K562 (cell line): ENCODE data around the gene TMCC2. TPM values are rescaled to one million over a fixed set of nuclear protein-coding genes. Genes with fewer than 3 reads are reported as not detected.

Source experiments
- ATF1 ChIP-seq, 2 experiments: fragments of 450-650 bp in 1 of 2; IDR thresholded peaks; 2 replicates each; pipeline ENCODE4 v1.6.1; 2016; ENCODE audit warnings: missing compliant biosample characterization in 1 of 2, missing genetic modification characterization in 1 of 2
- BACH1 ChIP-seq: fragments of 200-800 bp; sonication (Bioruptor generic); IDR thresholded peaks from 2 replicates; pipeline ENCODE4 v1.6.1; 2016; ENCODE audit warnings: missing genetic modification characterization, missing compliant biosample characterization
- ELF1 ChIP-seq: fragments of 200-800 bp; sonication (Bioruptor generic); IDR thresholded peaks from 2 replicates; pipeline ENCODE4 v1.6.1; 2016; ENCODE audit warnings: missing genetic modification characterization, missing compliant biosample characterization
- FOXK1 ChIP-seq: sonication (generic); formaldehyde crosslinking; IDR thresholded peaks from 2 replicates; pipeline ENCODE4 v1.8.0; 2022; ENCODE audit warnings: missing genetic modification reagents, mild to moderate bottlenecking, borderline replicate concordance
- GABPA ChIP-seq: fragments of 200-800 bp; sonication (Bioruptor generic); conservative IDR thresholded peaks from 2 replicates; pipeline ENCODE4 v1.6.1; 2016; ENCODE audit warnings: low read depth, missing genetic modification characterization, missing compliant biosample characterization
- HDAC2 ChIP-seq: fragments of 450-650 bp; IDR thresholded peaks from 2 replicates; pipeline ENCODE4 v1.6.1; 2016; ENCODE audit warnings: mild to moderate bottlenecking
- MBD1 ChIP-seq: fragments of 250-450 bp; sonication (Bioruptor Pico); IDR thresholded peaks from 2 replicates; pipeline ENCODE4 v1.8.0; 2022; ENCODE audit warnings: inconsistent platforms
- MECOM ChIP-seq: fragments of 250-450 bp; sonication (Bioruptor Pico); IDR thresholded peaks from 2 replicates; pipeline ENCODE4 v1.8.0; 2022; ENCODE audit warnings: inconsistent platforms
- NCOR1 ChIP-seq: fragments of 450-650 bp; IDR thresholded peaks from 2 replicates; pipeline ENCODE4 v1.6.1; 2016; ENCODE audit warnings: mild to moderate bottlenecking, moderate library complexity
- NFATC3 ChIP-seq: fragments of 450-650 bp; IDR thresholded peaks from 2 replicates; pipeline ENCODE4 v1.6.1; 2017; ENCODE audit warnings: mild to moderate bottlenecking
- THRAP3 ChIP-seq: fragments of 450-650 bp; IDR thresholded peaks from 2 replicates; pipeline ENCODE4 v1.6.1; 2016; ENCODE audit warnings: mild to moderate bottlenecking, inconsistent platforms, borderline replicate concordance
- ZMIZ1 ChIP-seq, 2 experiments: fragments of 150-350 bp in 1 of 2; IDR thresholded peaks; 2 replicates each; pipeline ENCODE4 v1.6.1; 2012 to 2016; ENCODE audit warnings: low read depth in 2 of 2, low read length in 2 of 2, mild to moderate bottlenecking in 1 of 2, moderate library complexity in 1 of 2
- ZNF175 ChIP-seq: fragments of 200-800 bp; sonication (Bioruptor generic); IDR thresholded peaks from 2 replicates; pipeline ENCODE4 v1.6.1; 2016; ENCODE audit warnings: low read depth, mild to moderate bottlenecking, missing genetic modification characterization, missing compliant biosample characterization
- ZNF518B ChIP-seq: fragments of 250-450 bp; sonication (Bioruptor Pico); IDR thresholded peaks from 2 replicates; pipeline ENCODE4 v1.5.0; 2021; ENCODE audit warnings: mild to moderate bottlenecking, moderate library complexity
- ZNF644 ChIP-seq: fragments of 200-800 bp; sonication (Bioruptor generic); IDR thresholded peaks from 2 replicates; pipeline ENCODE4 v1.6.1; 2016; ENCODE audit warnings: low read depth, missing genetic modification characterization, missing compliant biosample characterization
- ZNF740 ChIP-seq, 3 experiments: fragments of 200-800 bp in 1 of 3; sonication (Bioruptor generic) in 1 of 3; sonication (generic) in 1 of 3; formaldehyde crosslinking in 1 of 3; IDR thresholded peaks; 2 replicates each; pipeline versions ENCODE4 v1.6.1 to v1.8.0; 2016 to 2022; ENCODE audit warnings: mild to moderate bottlenecking in 2 of 3, missing compliant biosample characterization in 2 of 3, missing genetic modification characterization in 2 of 3, missing genetic modification reagents in 1 of 3
- polyA plus RNA-seq, 8 experiments: library from polyadenylated mRNA; depleted of rRNA in 4 of 8; stranded (reverse) in 5 of 8; unstranded in 3 of 8; fragments of >200 nt; fragmentation: Nextera tagmentation in 2 of 8; fragmentation: Illumina TruSeq in 1 of 8; extraction: Ambion mirVana in 2 of 8; extraction: Trizol in 1 of 8; gene quantifications; 2 replicates each; pipeline versions ENCODE4 v1.2.1 to v1.2.3, GENCODE V29; 2011 to 2014; ENCODE audit warnings: inconsistent platforms in 1 of 8, missing spikeins in 1 of 8
- total RNA-seq, 7 experiments: library from RNA; depleted of rRNA in 6 of 7; stranded (reverse); fragments of >200 nt in 6 of 7; fragmentation: Illumina TruSeq in 2 of 7; extraction: Trizol in 2 of 7; gene quantifications; 2 replicates each; pipeline versions ENCODE4 v1.2.1 to v1.2.3, GENCODE V29; 2011 to 2021; ENCODE audit warnings: low replicate concordance in 1 of 7

The TMCC2 gene
- total and polyA plus RNA-seq, 9 of the 15 experiments (the other 6 are each of a cell fraction or from before 2014, with no cell fraction given) = 0.06 to 1.8 (median 0.98) TPM

GRCh38 chr1:205211839-205212536 is 15.8 kb upstream of the TMCC2 start (continued):
- peak; percentile 49 for TF ChIP-seq ZNF175 (CRISPR knock-in tag)
- TF ChIP-seq THRAP3 = 0 out of 2 replicates have a peak, but pooled peaks have one; percentile 11
- TF ChIP-seq HDAC2 = 0 out of 2 replicates have a peak, but pooled peaks have one; percentile 12
- no peak for TF ChIP-seq NCOR1
- TF ChIP-seq BACH1 (tag) = peak; percentile 34; the same call in 1 of the 2 replicates
- 0 out of 2 replicates have a peak, but pooled peaks have one; percentile 62 for TF ChIP-seq FOXK1 (CRISPR knock-in tag)
- 0 out of 2 replicates have a peak, but pooled peaks have one; percentile 75 for TF ChIP-seq MBD1
- TF ChIP-seq GABPA (tag) = peak; percentile 76
- 0 out of 2 replicates have a peak, but pooled peaks have one; percentile 40 for TF ChIP-seq NFATC3
- peak; percentile 1; the same call in 1 of the 2 replicates for TF ChIP-seq MECOM (CRISPR knock-in tag)
- TF ChIP-seq ELF1 (tag) = 0 out of 2 replicates have a peak, but pooled peaks have one; percentile 34
- TF ChIP-seq ZNF644 (tag) = peak; percentile 17
- peak; percentile 94 for TF ChIP-seq ZNF740 (CRISPR knock-in tag; IDR thresholded peaks at IDR 0.05)
- peak in 1 of 2 experiments; percentile 86; a peak in 2 of 4 replicates for TF ChIP-seq ZNF740 (tag; IDR thresholded peaks at IDR 0.05)
- TF ChIP-seq ATF1 (CRISPR knock-in tag; IDR thresholded peaks at IDR 0.05) = no peak
- TF ChIP-seq ATF1 (tag; IDR thresholded peaks at IDR 0.05) = peak; percentile 80
- no peak for TF ChIP-seq ZMIZ1 (IDR thresholded peaks at IDR 0.05; ENCODE audit: low read depth in 2 of 2, low read length in 2 of 2)
- 0 out of 2 replicates have a peak, but pooled peaks have one; percentile 13 for TF ChIP-seq ZNF518B (CRISPR knock-in tag)
